H1 (cell line): ENCODE measurements around the gene UBXN1.

Experiments used
- POLR2A ChIP-seq, 2 experiments: IDR thresholded peaks; 1 replicate in 1 of 2; 2 replicates in 1 of 2; pipeline ENCODE4 v1.6.1; 2011; ENCODE audit warnings: low read depth in 2 of 2, low read length in 2 of 2, mild to moderate bottlenecking in 2 of 2; ENCODE audit errors: control extremely low read depth in 1 of 2
- TAF1 ChIP-seq: IDR thresholded peaks from 2 replicates; pipeline ENCODE4 v1.6.1; 2011; ENCODE audit warnings: mild to moderate bottlenecking, low read depth, low read length
- TF ChIP-seq, protein P1 (sequence below), 3 experiments: IDR thresholded peaks; 1 replicate in 2 of 3; 2 replicates in 1 of 3; pipeline versions ENCODE4 v1.5.1 to v1.6.1; 2011; ENCODE audit warnings: low read length in 3 of 3, mild to moderate bottlenecking in 3 of 3, inconsistent platforms in 2 of 3, low read depth in 1 of 3, moderate library complexity in 1 of 3; ENCODE audit not compliant: insufficient read depth in 1 of 3; ENCODE audit errors: control extremely low read depth in 1 of 3
- TF ChIP-seq, protein P2 (sequence below): IDR thresholded peaks from 2 replicates; pipeline ENCODE4 v1.6.1; 2012; ENCODE audit warnings: inconsistent platforms

DNA sequence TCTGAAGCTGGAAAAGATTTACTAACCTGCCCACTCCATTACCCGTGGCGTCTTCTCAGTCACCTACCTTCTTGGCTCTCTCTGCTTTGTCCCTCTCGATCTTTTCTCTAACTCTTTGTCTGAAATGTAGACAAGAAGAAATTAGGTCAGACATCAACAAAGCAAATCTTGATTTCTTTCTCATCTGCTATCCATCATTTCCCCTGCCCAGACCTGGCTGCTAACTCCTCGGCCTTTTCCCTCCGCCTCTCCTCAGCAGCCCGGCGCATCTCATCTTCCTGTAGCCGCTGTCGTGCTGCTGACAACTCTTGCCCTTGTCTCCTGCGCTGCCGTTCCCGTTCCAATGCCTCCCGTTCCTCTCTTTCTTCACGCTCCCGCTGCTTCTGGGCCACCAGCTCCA, 1.2 kb downstream of the UBXN1 start:
- TF ChIP-seq, protein P1, sequence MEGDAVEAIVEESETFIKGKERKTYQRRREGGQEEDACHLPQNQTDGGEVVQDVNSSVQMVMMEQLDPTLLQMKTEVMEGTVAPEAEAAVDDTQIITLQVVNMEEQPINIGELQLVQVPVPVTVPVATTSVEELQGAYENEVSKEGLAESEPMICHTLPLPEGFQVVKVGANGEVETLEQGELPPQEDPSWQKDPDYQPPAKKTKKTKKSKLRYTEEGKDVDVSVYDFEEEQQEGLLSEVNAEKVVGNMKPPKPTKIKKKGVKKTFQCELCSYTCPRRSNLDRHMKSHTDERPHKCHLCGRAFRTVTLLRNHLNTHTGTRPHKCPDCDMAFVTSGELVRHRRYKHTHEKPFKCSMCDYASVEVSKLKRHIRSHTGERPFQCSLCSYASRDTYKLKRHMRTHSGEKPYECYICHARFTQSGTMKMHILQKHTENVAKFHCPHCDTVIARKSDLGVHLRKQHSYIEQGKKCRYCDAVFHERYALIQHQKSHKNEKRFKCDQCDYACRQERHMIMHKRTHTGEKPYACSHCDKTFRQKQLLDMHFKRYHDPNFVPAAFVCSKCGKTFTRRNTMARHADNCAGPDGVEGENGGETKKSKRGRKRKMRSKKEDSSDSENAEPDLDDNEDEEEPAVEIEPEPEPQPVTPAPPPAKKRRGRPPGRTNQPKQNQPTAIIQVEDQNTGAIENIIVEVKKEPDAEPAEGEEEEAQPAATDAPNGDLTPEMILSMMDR (IDR thresholded peaks at IDR 0.05; ENCODE audit: control extremely low read depth in 1 of 3, insufficient read depth in 1 of 3, low read depth in 1 of 3, low read length in 3 of 3), result no peak
- TF ChIP-seq, protein P2, sequence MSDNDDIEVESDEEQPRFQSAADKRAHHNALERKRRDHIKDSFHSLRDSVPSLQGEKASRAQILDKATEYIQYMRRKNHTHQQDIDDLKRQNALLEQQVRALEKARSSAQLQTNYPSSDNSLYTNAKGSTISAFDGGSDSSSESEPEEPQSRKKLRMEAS, result no peak
- no peak for TF ChIP-seq POLR2A (IDR thresholded peaks at IDR 0.05; ENCODE audit: control extremely low read depth in 1 of 2, low read depth in 2 of 2, low read length in 2 of 2)
- no peak for TF ChIP-seq TAF1
